H1 (cell line): ENCODE data around the gene CADM2.

ENCODE experiments used
- CEBPB ChIP-seq: IDR thresholded peaks from 2 replicates; pipeline ENCODE4 v1.6.1; 2012; ENCODE audit warnings: low read depth, low read length
- EGR1 ChIP-seq: IDR thresholded peaks from 2 replicates; pipeline ENCODE4 v1.6.1; 2011; ENCODE audit warnings: low read depth, low read length, borderline replicate concordance
- EP300 ChIP-seq, 2 experiments: IDR thresholded peaks; 1 replicate in 1 of 2; 2 replicates in 1 of 2; pipeline ENCODE4 v1.6.1; 2011 to 2012; ENCODE audit warnings: low read depth in 2 of 2, low read length in 2 of 2, mild to moderate bottlenecking in 2 of 2, borderline replicate concordance in 1 of 2, inconsistent platforms in 1 of 2, moderate library complexity in 1 of 2
- EZH2 ChIP-seq: fragments of 200-600 bp; sonication (generic); IDR thresholded peaks from 2 replicates; pipeline ENCODE4 v1.7.1; 2012; ENCODE audit warnings: low read depth, mild to moderate bottlenecking, moderate library complexity, low read length, inconsistent platforms; ENCODE audit not compliant: severe bottlenecking
- POLR2A ChIP-seq, 2 experiments: IDR thresholded peaks; 1 replicate in 1 of 2; 2 replicates in 1 of 2; pipeline ENCODE4 v1.6.1; 2011; ENCODE audit warnings: low read depth in 2 of 2, low read length in 2 of 2, mild to moderate bottlenecking in 2 of 2; ENCODE audit errors: control extremely low read depth in 1 of 2
- SIN3A ChIP-seq, 2 experiments: IDR thresholded peaks in 1 of 2; conservative IDR thresholded peaks in 1 of 2; 2 replicates each; pipeline ENCODE4 v1.6.1; 2011 to 2012; ENCODE audit warnings: low read length in 2 of 2, improper control_type of control experiment in 1 of 2, low read depth in 1 of 2, mild to moderate bottlenecking in 1 of 2
- TF ChIP-seq, protein P1 (sequence below), 3 experiments: IDR thresholded peaks; 1 replicate in 2 of 3; 2 replicates in 1 of 3; pipeline versions ENCODE4 v1.5.1 to v1.6.1; 2011; ENCODE audit warnings: low read length in 3 of 3, mild to moderate bottlenecking in 3 of 3, inconsistent platforms in 2 of 3, low read depth in 1 of 3, moderate library complexity in 1 of 3; ENCODE audit not compliant: insufficient read depth in 1 of 3; ENCODE audit errors: control extremely low read depth in 1 of 3
- TF ChIP-seq, protein P2 (sequence below): IDR thresholded peaks from 2 replicates; pipeline ENCODE4 v1.6.1; 2011; ENCODE audit warnings: low read length, improper control_type of control experiment

DNA sequence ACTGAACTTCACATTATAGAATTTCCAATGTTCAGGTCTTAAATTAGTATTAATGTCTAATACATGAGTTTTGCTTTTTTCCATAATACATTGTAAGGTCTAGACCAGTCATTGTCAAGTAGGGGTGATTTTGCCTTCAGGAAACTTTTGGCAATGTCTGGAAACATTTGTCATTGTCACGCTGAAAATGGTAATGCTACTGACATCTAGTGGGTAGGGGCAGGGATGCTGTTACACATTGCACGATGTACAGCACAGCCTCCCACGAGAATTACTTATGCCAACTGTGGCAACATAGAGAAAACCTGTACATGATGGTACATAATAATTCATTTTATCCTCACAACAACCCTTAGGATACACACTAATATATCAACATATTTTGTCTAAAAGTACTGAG is 384.1 kb downstream of the CADM2 start:
- TF ChIP-seq POLR2A (IDR thresholded peaks at IDR 0.05; ENCODE audit: control extremely low read depth in 1 of 2, low read depth in 2 of 2, low read length in 2 of 2) = no peak
- TF ChIP-seq EGR1 = no peak
- TF ChIP-seq EP300 (IDR thresholded peaks at IDR 0.05; ENCODE audit: borderline replicate concordance in 1 of 2, low read depth in 2 of 2, low read length in 2 of 2) = no peak
- TF ChIP-seq, protein P1, sequence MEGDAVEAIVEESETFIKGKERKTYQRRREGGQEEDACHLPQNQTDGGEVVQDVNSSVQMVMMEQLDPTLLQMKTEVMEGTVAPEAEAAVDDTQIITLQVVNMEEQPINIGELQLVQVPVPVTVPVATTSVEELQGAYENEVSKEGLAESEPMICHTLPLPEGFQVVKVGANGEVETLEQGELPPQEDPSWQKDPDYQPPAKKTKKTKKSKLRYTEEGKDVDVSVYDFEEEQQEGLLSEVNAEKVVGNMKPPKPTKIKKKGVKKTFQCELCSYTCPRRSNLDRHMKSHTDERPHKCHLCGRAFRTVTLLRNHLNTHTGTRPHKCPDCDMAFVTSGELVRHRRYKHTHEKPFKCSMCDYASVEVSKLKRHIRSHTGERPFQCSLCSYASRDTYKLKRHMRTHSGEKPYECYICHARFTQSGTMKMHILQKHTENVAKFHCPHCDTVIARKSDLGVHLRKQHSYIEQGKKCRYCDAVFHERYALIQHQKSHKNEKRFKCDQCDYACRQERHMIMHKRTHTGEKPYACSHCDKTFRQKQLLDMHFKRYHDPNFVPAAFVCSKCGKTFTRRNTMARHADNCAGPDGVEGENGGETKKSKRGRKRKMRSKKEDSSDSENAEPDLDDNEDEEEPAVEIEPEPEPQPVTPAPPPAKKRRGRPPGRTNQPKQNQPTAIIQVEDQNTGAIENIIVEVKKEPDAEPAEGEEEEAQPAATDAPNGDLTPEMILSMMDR (IDR thresholded peaks at IDR 0.05; ENCODE audit: control extremely low read depth in 1 of 3, insufficient read depth in 1 of 3, low read depth in 1 of 3, low read length in 3 of 3) = peak; percentile 13 to 48 (median 17); a peak in 3 of 4 replicates
- no peak for TF ChIP-seq CEBPB
- TF ChIP-seq SIN3A (conservative IDR thresholded peaks at IDR 0.05 in 1 of 2, IDR thresholded peaks at IDR 0.05 in 1 of 2; ENCODE audit: low read depth in 1 of 2, low read length in 2 of 2) = no peak
- TF ChIP-seq, protein P2, sequence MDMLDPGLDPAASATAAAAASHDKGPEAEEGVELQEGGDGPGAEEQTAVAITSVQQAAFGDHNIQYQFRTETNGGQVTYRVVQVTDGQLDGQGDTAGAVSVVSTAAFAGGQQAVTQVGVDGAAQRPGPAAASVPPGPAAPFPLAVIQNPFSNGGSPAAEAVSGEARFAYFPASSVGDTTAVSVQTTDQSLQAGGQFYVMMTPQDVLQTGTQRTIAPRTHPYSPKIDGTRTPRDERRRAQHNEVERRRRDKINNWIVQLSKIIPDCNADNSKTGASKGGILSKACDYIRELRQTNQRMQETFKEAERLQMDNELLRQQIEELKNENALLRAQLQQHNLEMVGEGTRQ = no peak
- TF ChIP-seq EZH2 = no peak
